ENCODE data around the gene ARSB.

Gene ARSB

DNA sequence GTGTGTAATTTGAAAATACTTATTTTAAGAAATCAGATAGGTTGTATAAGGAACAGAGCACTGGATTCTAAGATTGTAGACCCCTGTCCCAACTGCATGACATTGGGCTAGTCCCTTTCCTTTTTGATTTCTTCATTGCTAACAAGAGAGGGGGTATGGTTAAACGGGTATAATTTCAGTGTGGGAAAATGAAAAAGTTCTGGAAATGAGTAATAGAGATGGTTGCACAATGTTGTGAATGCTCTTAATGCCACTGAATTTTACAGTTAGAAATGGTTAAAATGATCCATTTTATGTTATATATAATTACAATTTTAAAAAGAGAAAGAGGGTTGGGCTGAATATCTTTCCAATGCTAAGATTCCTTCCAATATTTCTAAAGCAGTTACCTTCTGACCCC, 233.2 kb downstream of the ARSB start:
- H3K36me3 ChIP-seq (ENCODE audit: control insufficient read depth, insufficient read depth, low read length): no peaks in the 10 kb centered on the region
- peaks cover 10% of the 10 kb centered on the region for H3K4me1 ChIP-seq (ENCODE audit: control insufficient read depth, insufficient read depth, low read length)
- no peak overlapping the region for H3K27ac ChIP-seq (ENCODE audit: low read depth, low read length)
- H3K9ac ChIP-seq (ENCODE audit: low read length): no peak overlapping the region
- H3K4me3 ChIP-seq (ENCODE audit: low read length): no peak overlapping the region
- H3K27me3 ChIP-seq (ENCODE audit: control insufficient read depth, insufficient read depth, low read length): no peaks in the 10 kb centered on the region

DNA sequence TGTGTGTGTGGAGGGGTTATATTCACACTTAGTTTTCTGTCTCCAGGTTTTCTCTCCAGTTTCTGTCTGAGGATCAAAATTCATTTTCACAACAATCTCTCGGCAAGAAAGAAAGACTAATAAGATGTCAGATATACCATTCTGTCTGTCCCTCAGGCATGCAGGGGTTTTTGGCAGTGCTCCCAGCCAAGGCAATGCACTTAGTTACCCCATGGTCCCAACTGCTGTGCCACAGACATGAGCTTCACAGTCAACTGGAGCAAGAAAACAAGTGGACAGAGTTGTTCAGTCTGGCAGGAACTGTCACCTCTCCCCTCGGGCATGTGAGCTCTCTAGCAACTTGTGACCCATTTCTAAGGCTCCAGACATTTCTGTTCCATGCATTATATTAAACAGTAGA, 234.8 kb downstream of the ARSB start:
- Histone ChIP-seq H3K27ac (ENCODE audit: low read depth, low read length) (no peak overlapping the region), H3K4me1 (ENCODE audit: control insufficient read depth, insufficient read depth, low read length) (peaks cover 19% of the 10 kb centered on the region), H3K27me3 (ENCODE audit: control insufficient read depth, insufficient read depth, low read length) (no peaks in the 10 kb centered on the region), H3K9ac (ENCODE audit: low read length) (no peak overlapping the region), H3K36me3 (ENCODE audit: control insufficient read depth, insufficient read depth, low read length) (no peaks in the 10 kb centered on the region), H3K4me3 (ENCODE audit: low read length) (no peak overlapping the region)

DNA sequence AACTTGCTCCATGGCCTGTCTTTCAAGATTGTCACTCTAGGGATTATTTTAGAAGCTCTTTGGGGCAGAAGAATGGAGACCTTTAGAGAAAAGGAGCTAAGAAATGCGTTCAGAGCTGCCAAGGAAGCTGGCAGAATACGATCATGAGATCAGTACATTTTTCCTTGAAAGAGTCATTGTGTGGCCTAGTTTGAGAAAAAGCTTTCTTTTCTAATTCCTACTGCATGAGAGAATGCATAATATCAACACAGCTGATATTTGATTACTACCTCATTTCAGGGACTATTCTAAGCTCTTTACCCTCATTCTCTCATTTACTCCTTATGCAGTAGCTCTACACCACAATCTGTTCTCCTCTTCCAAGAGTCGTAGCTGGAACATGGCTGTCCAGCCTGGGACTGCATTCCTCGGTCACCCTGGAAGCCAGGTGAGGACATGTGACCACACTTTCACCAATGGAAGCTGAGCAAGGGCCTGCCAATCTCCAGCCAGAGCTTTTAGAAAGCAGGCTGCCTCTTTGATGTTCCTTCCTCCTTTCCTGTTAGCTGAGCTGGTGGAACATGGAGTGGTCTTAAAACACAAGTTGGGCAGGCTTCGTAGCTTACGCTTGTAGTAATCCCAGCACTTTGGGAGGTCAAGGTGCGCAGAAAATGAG, 237.3 kb downstream of the ARSB start:
- Histone ChIP-seq H3K4me3 (ENCODE audit: low read length) (no peak overlapping the region), H3K27me3 (ENCODE audit: control insufficient read depth, insufficient read depth, low read length) (no peaks in the 10 kb centered on the region), H3K9ac (ENCODE audit: low read length) (no peak overlapping the region), H3K36me3 (ENCODE audit: control insufficient read depth, insufficient read depth, low read length) (no peaks in the 10 kb centered on the region), H3K4me1 (ENCODE audit: control insufficient read depth, insufficient read depth, low read length) (peaks cover 27% of the 10 kb centered on the region), H3K27ac (ENCODE audit: low read depth, low read length) (peak overlapping the region; percentile 58)

DNA sequence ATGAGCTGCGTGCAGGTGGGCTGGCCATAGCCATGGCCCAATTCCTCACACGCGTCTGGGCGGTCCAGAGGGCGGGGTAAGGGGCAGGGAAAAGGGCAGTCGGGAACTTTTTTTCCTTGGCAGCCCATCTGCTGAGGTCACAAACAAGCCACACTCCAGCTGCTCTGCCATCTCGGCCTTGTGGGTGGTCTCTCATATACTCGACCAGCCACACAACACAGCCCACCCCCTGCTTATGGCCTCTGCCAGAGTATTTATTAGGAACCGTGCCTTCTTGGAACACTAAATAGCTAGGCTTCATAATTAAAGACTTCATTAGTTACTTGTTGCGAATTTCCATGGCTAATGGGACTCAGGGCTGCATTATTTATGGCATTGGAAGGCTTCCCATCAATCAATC, 238.1 kb downstream of the ARSB start:
- Histone ChIP-seq H3K36me3 (ENCODE audit: control insufficient read depth, insufficient read depth, low read length) (no peaks in the 10 kb centered on the region), H3K27me3 (ENCODE audit: control insufficient read depth, insufficient read depth, low read length) (no peaks in the 10 kb centered on the region), H3K4me3 (ENCODE audit: low read length) (no peak overlapping the region), H3K4me1 (ENCODE audit: control insufficient read depth, insufficient read depth, low read length) (peaks cover 27% of the 10 kb centered on the region), H3K9ac (ENCODE audit: low read length) (no peak overlapping the region), H3K27ac (ENCODE audit: low read depth, low read length) (peak overlapping the region; percentile 51)

DNA sequence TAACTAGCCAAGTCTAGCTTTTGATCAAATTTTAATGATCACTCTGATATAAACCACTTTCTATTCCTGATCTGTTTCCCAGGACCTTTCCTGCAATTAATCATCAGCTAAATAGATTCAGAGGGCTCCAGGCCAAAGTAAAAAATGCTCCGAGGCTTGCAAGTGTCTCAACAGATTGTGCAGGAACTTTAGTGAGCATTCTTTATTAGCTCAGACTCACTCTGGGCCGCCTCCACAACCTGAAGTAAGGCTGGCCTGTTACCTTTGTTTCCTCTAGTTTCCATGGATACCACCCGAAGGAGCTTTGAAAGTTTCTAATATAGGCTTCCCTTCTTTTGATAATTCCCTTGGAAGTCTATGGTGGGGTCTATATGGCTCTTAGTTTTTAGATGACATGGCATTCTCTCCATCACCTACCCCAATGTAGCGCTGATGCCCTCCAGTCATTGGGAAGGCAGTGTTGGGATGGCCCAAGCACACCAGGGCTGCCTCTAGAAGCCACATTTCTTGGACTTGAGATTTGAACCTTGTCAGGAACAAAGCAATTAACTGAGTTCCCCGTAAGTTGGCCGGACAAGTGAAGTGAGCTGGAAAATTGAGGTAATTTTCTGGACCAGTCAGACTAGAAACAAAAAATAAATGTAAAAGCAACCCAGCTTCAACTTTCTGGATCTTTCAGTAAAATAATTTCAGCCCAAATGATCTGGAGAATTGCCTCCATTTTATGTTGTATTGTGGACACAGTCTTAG, 238.9 kb downstream of the ARSB start:
- H3K36me3 ChIP-seq (ENCODE audit: control insufficient read depth, insufficient read depth, low read length): no peaks in the 10 kb centered on the region
- H3K9ac ChIP-seq (ENCODE audit: low read length): no peak overlapping the region
- H3K4me1 ChIP-seq (ENCODE audit: control insufficient read depth, insufficient read depth, low read length): peaks cover 27% of the 10 kb centered on the region
- H3K27me3 ChIP-seq (ENCODE audit: control insufficient read depth, insufficient read depth, low read length): no peaks in the 10 kb centered on the region
- no peak overlapping the region for H3K4me3 ChIP-seq (ENCODE audit: low read length)
- H3K27ac ChIP-seq (ENCODE audit: low read depth, low read length): no peak overlapping the region

DNA sequence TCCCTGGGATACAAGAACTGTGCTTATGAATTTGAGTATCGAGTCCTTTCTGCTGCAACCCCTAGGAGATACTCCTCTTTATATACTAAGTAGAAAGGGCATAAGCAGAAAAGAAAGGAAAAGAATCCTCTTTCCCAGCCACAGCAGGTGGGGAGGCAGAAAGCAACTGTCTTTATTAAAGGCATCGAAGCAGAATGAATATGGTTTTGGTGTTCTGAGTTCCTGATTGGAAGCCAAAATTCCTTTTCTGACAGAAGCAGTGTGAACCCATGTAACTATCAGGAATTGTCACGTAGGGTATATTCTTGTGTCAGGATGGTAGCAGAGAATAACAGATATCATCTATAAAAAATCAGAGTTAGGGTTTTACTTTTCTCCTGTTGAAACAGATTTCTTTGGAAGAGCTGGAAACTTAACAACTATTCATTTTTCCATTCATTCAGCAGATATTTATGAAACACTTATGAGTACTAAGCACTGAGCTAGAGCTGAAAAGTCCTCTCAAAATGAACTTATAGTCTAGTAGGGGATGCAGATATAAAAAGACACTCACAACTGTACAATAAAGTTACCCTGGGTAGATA, 240.1 kb downstream of the ARSB start:
- H3K27me3 ChIP-seq (ENCODE audit: control insufficient read depth, insufficient read depth, low read length): no peaks in the 10 kb centered on the region
- H3K27ac ChIP-seq (ENCODE audit: low read depth, low read length): peak overlapping the region; percentile 59
- no peak overlapping the region for H3K4me3 ChIP-seq (ENCODE audit: low read length)
- H3K4me1 ChIP-seq (ENCODE audit: control insufficient read depth, insufficient read depth, low read length): peaks cover 27% of the 10 kb centered on the region
- H3K9ac ChIP-seq (ENCODE audit: low read length): no peak overlapping the region
- no peaks in the 10 kb centered on the region for H3K36me3 ChIP-seq (ENCODE audit: control insufficient read depth, insufficient read depth, low read length)

DNA sequence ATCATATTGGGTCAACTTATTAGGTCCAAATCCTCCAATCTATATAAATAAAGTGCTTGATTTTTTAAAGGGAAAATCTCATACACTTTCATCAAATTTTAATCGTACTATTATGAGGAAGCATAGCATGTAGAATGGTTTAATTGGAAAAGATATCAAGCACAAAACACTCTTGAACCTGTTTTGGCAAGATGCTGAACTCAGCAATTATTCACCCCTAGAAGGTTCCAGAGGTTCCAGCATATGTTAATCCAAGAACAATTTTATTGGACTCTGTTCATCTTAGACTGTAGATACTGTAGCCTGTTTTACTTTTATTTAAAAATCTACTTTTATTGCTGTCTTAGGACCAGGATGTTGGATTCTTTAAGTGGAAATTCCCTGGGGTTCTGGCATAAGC, 244.1 kb downstream of the ARSB start:
- H3K36me3 ChIP-seq (ENCODE audit: control insufficient read depth, insufficient read depth, low read length): no peaks in the 10 kb centered on the region
- H3K27me3 ChIP-seq (ENCODE audit: control insufficient read depth, insufficient read depth, low read length): no peaks in the 10 kb centered on the region
- no peak overlapping the region for H3K27ac ChIP-seq (ENCODE audit: low read depth, low read length)
- H3K9ac ChIP-seq (ENCODE audit: low read length): no peak overlapping the region
- peaks cover 13% of the 10 kb centered on the region for H3K4me1 ChIP-seq (ENCODE audit: control insufficient read depth, insufficient read depth, low read length)
- H3K4me3 ChIP-seq (ENCODE audit: low read length): no peak overlapping the region

DNA sequence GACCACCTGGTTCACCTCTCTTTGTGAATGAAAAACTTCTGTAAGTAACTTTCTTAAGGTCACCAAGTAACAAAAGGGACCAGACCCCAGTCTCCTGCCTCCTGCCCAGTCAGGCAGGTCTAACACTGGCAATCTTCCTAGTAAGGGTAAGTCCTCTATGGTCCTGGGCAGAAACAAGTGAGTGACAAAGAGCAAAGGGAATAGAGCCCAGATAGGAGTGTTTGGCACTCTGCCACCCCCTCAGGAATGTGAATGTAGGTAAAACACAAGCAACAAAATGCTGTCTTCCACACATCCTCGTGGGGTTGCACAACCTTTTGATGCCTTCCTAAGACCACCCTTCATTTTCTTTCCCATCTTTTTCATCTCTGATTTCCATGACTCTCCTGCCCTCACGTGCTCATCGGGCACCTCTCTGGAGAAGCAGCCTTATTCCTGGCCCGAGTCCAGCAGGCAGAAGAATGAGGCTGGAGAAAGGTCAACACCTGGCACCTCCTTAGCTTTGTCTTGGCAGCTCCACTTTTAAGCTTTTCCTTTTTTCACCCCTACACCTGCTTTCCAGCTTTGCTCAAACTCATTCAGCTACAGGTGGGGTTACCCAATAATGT, 246.3 kb downstream of the ARSB start:
- H3K27me3 ChIP-seq (ENCODE audit: control insufficient read depth, insufficient read depth, low read length): no peaks in the 10 kb centered on the region
- no peak overlapping the region for H3K4me3 ChIP-seq (ENCODE audit: low read length)
- no peaks in the 10 kb centered on the region for H3K4me1 ChIP-seq (ENCODE audit: control insufficient read depth, insufficient read depth, low read length)
- H3K9ac ChIP-seq (ENCODE audit: low read length): no peak overlapping the region
- no peaks in the 10 kb centered on the region for H3K36me3 ChIP-seq (ENCODE audit: control insufficient read depth, insufficient read depth, low read length)
- H3K27ac ChIP-seq (ENCODE audit: low read depth, low read length): no peak overlapping the region

DNA sequence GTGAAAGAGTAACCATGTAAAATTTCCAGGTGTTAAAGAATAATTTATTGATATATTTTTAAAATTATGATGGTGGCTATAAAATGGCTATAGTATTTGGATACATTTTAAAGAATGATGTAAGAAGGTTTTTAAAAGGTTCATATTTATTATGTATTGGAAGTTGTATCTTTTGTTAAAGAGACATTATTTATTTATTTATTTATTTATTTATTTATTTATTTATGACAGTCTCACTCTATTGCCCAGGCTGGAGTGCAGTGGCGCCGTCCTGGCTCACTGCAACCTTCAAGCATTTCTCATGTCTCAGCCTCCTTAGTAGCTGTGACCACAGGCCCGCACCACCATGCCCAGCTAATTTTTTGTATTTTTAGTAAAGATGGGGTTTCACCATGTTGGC, 247.0 kb downstream of the ARSB start:
- Histone ChIP-seq H3K4me1 (ENCODE audit: control insufficient read depth, insufficient read depth, low read length) (no peaks in the 10 kb centered on the region), H3K27ac (ENCODE audit: low read depth, low read length) (no peak overlapping the region), H3K27me3 (ENCODE audit: control insufficient read depth, insufficient read depth, low read length) (no peaks in the 10 kb centered on the region), H3K9ac (ENCODE audit: low read length) (no peak overlapping the region), H3K4me3 (ENCODE audit: low read length) (no peak overlapping the region), H3K36me3 (ENCODE audit: control insufficient read depth, insufficient read depth, low read length) (no peaks in the 10 kb centered on the region)

DNA sequence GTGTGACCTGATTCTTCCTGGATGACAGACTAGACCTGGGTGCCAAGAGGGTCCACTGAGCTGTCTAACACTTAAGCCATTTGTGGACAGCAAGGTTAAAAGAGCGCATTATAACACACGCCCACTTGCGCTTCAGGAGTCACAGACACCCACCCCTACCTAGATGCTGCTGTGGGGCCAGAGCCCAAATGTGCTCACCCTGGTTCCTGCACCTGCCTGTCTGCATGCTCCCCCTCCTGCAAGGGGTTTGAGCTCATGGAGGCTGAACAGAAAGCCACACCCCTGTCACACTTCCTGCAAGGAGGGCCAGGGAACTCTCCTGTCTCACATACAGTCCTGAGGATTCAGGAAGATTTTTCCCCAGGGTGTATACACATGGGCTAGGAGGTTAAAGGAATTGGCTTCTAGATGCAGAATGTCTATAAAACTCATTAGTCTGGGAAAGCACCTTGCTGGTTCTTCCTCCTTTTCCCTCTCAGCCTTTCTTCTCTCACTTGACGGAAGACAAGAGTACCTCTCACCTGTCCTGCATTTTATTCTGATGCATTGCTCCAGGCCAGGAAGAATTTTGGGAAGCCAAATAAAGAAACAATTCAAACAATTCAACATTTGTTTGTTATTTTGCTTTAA, 249.2 kb downstream of the ARSB start:
- no peak overlapping the region for H3K4me3 ChIP-seq (ENCODE audit: low read length)
- no peaks in the 10 kb centered on the region for H3K36me3 ChIP-seq (ENCODE audit: control insufficient read depth, insufficient read depth, low read length)
- no peak overlapping the region for H3K9ac ChIP-seq (ENCODE audit: low read length)
- no peak overlapping the region for H3K27ac ChIP-seq (ENCODE audit: low read depth, low read length)
- H3K27me3 ChIP-seq (ENCODE audit: control insufficient read depth, insufficient read depth, low read length): no peaks in the 10 kb centered on the region
- H3K4me1 ChIP-seq (ENCODE audit: control insufficient read depth, insufficient read depth, low read length): no peaks in the 10 kb centered on the region

DNA sequence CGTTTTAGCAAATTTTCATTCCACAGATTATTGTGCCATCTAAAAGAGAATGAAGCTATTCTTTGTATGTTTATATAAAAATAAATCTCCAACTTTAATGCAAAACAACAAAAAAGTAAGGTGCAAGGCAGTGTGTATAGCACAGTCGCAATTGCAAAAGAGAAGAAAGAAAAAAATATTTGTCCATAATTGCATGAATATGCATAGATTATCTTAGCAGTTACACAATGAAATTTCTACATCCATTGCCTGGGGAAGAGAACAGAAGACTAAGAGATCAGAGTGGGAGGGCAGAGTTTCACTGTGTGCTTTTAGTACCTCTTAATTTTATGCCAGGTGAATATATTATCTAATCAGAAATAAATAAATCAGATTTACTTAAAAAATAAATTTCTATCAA, 250.2 kb downstream of the ARSB start:
- Histone ChIP-seq H3K4me1 (ENCODE audit: control insufficient read depth, insufficient read depth, low read length) (no peaks in the 10 kb centered on the region), H3K4me3 (ENCODE audit: low read length) (no peak overlapping the region), H3K36me3 (ENCODE audit: control insufficient read depth, insufficient read depth, low read length) (no peaks in the 10 kb centered on the region), H3K9ac (ENCODE audit: low read length) (no peak overlapping the region), H3K27ac (ENCODE audit: low read depth, low read length) (no peak overlapping the region), H3K27me3 (ENCODE audit: control insufficient read depth, insufficient read depth, low read length) (no peaks in the 10 kb centered on the region)

DNA sequence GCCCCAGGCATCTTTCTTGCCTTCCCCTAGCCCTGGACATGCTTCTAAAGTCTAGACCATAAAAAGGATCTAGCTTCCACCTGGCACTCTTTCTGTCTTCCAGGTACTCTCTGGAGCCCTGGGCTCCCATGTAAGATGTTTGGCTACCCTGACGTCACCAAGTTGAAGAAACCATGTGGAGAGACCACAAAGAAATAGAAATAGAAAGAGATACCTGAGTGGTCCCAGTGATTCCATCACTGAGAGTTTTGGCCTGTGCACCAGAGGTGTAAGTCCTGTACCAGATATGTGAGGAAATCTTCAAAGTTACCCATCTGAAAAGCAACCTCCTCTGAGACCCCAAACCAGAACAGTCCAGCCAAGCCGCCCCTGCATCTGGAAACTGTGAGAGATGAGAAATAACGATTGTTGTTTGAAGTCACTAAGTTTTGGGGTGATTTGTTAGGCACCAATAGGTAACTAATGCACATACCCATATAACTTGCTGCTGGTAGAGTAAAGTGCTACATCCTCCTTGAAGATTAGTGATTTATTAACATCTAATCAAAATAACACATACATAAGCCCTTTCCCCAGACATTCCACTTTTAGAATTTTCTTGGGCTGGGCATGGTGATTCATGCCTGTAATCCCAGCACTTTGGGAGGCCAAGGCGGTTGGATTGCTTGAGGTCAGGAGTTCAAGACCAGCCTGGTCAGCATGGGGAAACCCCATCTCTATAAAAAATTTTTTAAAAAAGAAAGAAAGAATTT, 250.8 kb downstream of the ARSB start:
- Histone ChIP-seq H3K4me1 (ENCODE audit: control insufficient read depth, insufficient read depth, low read length) (no peaks in the 10 kb centered on the region), H3K27me3 (ENCODE audit: control insufficient read depth, insufficient read depth, low read length) (no peaks in the 10 kb centered on the region), H3K4me3 (ENCODE audit: low read length) (no peak overlapping the region), H3K9ac (ENCODE audit: low read length) (no peak overlapping the region), H3K36me3 (ENCODE audit: control insufficient read depth, insufficient read depth, low read length) (no peaks in the 10 kb centered on the region), H3K27ac (ENCODE audit: low read depth, low read length) (no peak overlapping the region)

All from rectal smooth muscle tissue (tissue), 1 donor.